ENCODE results near the gene PROB1.

DNA sequence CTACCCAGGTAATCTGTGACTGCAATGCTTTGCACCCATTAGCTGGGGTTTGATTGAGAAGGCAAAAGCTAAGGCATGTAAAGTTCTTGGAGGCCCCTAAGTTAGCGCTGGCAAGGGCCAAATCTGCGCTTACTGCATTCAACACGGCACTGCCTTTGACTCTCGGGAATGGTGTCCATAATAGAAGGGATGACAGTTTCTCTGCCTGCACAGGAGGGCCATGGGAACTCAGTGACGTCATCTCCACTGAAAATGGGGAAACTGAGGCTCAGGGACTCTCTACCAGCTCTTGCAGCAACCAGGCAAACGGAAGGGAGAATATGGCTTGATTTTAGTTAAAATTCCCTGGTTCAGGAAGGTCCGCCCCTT lies 8.5 kb upstream of the PROB1 start:
- TF ChIP-seq TAF1 (IDR thresholded peaks at IDR 0.05; ENCODE audit: low read depth) (no peak), EP300 (IDR thresholded peaks at IDR 0.05; ENCODE audit: borderline replicate concordance) (no peak), RAD21 (IDR thresholded peaks at IDR 0.05; ENCODE audit: low read depth) (no peak), CEBPB (IDR thresholded peaks at IDR 0.05) (no peak), TEAD4 (IDR thresholded peaks at IDR 0.05) (no peak), TCF12 (IDR thresholded peaks at IDR 0.05; ENCODE audit: low read depth) (no peak), CREB1 (IDR thresholded peaks at IDR 0.05; ENCODE audit: low read depth) (no peak), YY1 (IDR thresholded peaks at IDR 0.05; ENCODE audit: low read depth) (no peak), NFIC (IDR thresholded peaks at IDR 0.05) (no peak)
- TF ChIP-seq, protein P1, sequence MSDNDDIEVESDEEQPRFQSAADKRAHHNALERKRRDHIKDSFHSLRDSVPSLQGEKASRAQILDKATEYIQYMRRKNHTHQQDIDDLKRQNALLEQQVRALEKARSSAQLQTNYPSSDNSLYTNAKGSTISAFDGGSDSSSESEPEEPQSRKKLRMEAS (IDR thresholded peaks at IDR 0.05): no peak
- TF ChIP-seq, protein P2, sequence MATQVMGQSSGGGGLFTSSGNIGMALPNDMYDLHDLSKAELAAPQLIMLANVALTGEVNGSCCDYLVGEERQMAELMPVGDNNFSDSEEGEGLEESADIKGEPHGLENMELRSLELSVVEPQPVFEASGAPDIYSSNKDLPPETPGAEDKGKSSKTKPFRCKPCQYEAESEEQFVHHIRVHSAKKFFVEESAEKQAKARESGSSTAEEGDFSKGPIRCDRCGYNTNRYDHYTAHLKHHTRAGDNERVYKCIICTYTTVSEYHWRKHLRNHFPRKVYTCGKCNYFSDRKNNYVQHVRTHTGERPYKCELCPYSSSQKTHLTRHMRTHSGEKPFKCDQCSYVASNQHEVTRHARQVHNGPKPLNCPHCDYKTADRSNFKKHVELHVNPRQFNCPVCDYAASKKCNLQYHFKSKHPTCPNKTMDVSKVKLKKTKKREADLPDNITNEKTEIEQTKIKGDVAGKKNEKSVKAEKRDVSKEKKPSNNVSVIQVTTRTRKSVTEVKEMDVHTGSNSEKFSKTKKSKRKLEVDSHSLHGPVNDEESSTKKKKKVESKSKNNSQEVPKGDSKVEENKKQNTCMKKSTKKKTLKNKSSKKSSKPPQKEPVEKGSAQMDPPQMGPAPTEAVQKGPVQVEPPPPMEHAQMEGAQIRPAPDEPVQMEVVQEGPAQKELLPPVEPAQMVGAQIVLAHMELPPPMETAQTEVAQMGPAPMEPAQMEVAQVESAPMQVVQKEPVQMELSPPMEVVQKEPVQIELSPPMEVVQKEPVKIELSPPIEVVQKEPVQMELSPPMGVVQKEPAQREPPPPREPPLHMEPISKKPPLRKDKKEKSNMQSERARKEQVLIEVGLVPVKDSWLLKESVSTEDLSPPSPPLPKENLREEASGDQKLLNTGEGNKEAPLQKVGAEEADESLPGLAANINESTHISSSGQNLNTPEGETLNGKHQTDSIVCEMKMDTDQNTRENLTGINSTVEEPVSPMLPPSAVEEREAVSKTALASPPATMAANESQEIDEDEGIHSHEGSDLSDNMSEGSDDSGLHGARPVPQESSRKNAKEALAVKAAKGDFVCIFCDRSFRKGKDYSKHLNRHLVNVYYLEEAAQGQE (IDR thresholded peaks at IDR 0.05; ENCODE audit: low read depth): no peak
